ENCODE results near the gene SYT17.

- TF ChIP-seq, protein P1, sequence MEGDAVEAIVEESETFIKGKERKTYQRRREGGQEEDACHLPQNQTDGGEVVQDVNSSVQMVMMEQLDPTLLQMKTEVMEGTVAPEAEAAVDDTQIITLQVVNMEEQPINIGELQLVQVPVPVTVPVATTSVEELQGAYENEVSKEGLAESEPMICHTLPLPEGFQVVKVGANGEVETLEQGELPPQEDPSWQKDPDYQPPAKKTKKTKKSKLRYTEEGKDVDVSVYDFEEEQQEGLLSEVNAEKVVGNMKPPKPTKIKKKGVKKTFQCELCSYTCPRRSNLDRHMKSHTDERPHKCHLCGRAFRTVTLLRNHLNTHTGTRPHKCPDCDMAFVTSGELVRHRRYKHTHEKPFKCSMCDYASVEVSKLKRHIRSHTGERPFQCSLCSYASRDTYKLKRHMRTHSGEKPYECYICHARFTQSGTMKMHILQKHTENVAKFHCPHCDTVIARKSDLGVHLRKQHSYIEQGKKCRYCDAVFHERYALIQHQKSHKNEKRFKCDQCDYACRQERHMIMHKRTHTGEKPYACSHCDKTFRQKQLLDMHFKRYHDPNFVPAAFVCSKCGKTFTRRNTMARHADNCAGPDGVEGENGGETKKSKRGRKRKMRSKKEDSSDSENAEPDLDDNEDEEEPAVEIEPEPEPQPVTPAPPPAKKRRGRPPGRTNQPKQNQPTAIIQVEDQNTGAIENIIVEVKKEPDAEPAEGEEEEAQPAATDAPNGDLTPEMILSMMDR (conservative IDR thresholded peaks at IDR 0.05; ENCODE audit: low read length) = no peak
- no peak for TF ChIP-seq EZH2phosphoT487 (IDR thresholded peaks at IDR 0.05; ENCODE audit: borderline replicate concordance)
These were observed 114.1 kb downstream of the SYT17 start for GRCh38 chr16:19282101-19282500.

All from Loucy (cell line).